Measurements from ENCODE around the gene VPS33A. TPM values are rescaled to one million over a fixed set of nuclear protein-coding genes. Genes with fewer than 3 reads are reported as not detected.

VPS33A gene
- total RNA-seq, 1 experiment from 2014 or later, result 35.2 TPM

- peaks cover 23% of the 10 kb centered on the region for H3K36me3 ChIP-seq (ENCODE audit: control insufficient read depth, insufficient read depth, low read length)
- H3K27ac ChIP-seq (ENCODE audit: low read length), result no peak overlapping the region
- ChIA-PET CTCF (interaction anchor here (0.5 kb wide), 1 partner anchor 15 kb away, joined by 4 read pairs; no protein-coding TSS in a partner anchor), POLR2A (interaction anchor here (0.6 kb wide), 1 partner anchor 18 kb away, joined by 3 read pairs; no protein-coding TSS in a partner anchor)
- H3K9me3 ChIP-seq (ENCODE audit: control insufficient read depth, insufficient read depth, low read depth, low read length), result no peaks in the 10 kb centered on the region
- H3K27me3 ChIP-seq (ENCODE audit: control insufficient read depth, insufficient read depth, low read length), result no peaks in the 10 kb centered on the region
- DNase-seq (ENCODE audit: low read depth, low spot score) (no peak), ATAC-seq (no peak)
- in situ Hi-C loops (cut with HindIII; ENCODE audit: low pct_unique_long_range_greater_than_20kb, low sequenced_read_pairs) (no loop called here), intact Hi-C loops (cut with micrococcal nuclease; ENCODE audit: unreplicated experiment) (no loop called here)
- no peak overlapping the region for H3K4me3 ChIP-seq (ENCODE audit: low read depth in 2 of 2, low read length in 2 of 2)
- H3K4me1 ChIP-seq (ENCODE audit: control insufficient read depth, insufficient read depth, low read length), result no peaks in the 10 kb centered on the region
- TF ChIP-seq SIN3A (IDR thresholded peaks at IDR 0.05; ENCODE audit: borderline replicate concordance, insufficient read depth, low read depth, low read length) (no peak), POLR2AphosphoS5 (IDR thresholded peaks at IDR 0.05; ENCODE audit: low read depth, low read length) (no peak), REST (IDR thresholded peaks at IDR 0.05; ENCODE audit: insufficient read depth in 1 of 2, low read depth in 2 of 2, low read length in 1 of 2) (no peak), TCF7L2 (IDR thresholded peaks at IDR 0.05; ENCODE audit: low read depth, low read length) (no peak), CTCF (IDR thresholded peaks at IDR 0.05) (no peak)
- BruUV-seq (replicated peaks), result no TSS peak
Measured at GRCh38 chr12:122309564-122310121, 43.3 kb upstream of the VPS33A start.

- POLR2A ChIA-PET, result interaction anchor here (0.6 kb wide), 1 partner anchor 19 kb away, joined by 3 read pairs; no protein-coding TSS in a partner anchor
- BruUV-seq (replicated peaks), result no TSS peak
- CTCF ChIA-PET, result no interaction called here
- H3K4me3 ChIP-seq (ENCODE audit: low read depth in 2 of 2, low read length in 2 of 2), result no peak overlapping the region
- no peaks in the 10 kb centered on the region for H3K27me3 ChIP-seq (ENCODE audit: control insufficient read depth, insufficient read depth, low read length)
- ATAC-seq (no peak), DNase-seq (ENCODE audit: low read depth, low spot score) (no peak)
- H3K4me1 ChIP-seq (ENCODE audit: control insufficient read depth, insufficient read depth, low read length), result no peaks in the 10 kb centered on the region
- H3K27ac ChIP-seq (ENCODE audit: low read length), result no peak overlapping the region
- intact Hi-C loops (cut with micrococcal nuclease; ENCODE audit: unreplicated experiment) (no loop called here), in situ Hi-C loops (cut with HindIII; ENCODE audit: low pct_unique_long_range_greater_than_20kb, low sequenced_read_pairs) (no loop called here)
- peaks cover 23% of the 10 kb centered on the region for H3K36me3 ChIP-seq (ENCODE audit: control insufficient read depth, insufficient read depth, low read length)
- TF ChIP-seq POLR2AphosphoS5 (IDR thresholded peaks at IDR 0.05; ENCODE audit: low read depth, low read length), result no peak
- no peak for TF ChIP-seq SIN3A (IDR thresholded peaks at IDR 0.05; ENCODE audit: borderline replicate concordance, insufficient read depth, low read depth, low read length)
- no peak for TF ChIP-seq CTCF (IDR thresholded peaks at IDR 0.05)
- TF ChIP-seq REST (IDR thresholded peaks at IDR 0.05; ENCODE audit: insufficient read depth in 1 of 2, low read depth in 2 of 2, low read length in 1 of 2), result no peak
- no peak for TF ChIP-seq TCF7L2 (IDR thresholded peaks at IDR 0.05; ENCODE audit: low read depth, low read length)
- no peaks in the 10 kb centered on the region for H3K9me3 ChIP-seq (ENCODE audit: control insufficient read depth, insufficient read depth, low read depth, low read length)
Measured at GRCh38 chr12:122308811-122309210, 42.5 kb upstream of the VPS33A start.

All from Panc1 (cell line).